Activated B cell treated with CpG ODN at 0.5 μM for 24 hours (primary cell): ENCODE results near the gene CPPED1. TPM values are rescaled to one million over a fixed set of nuclear protein-coding genes. Genes with fewer than 3 reads are reported as not detected.
"Not testable (repeated sequence)": the region's sequence is repeated elsewhere in the genome, so short reads cannot be mapped to it uniquely, and the experiment has no call there.

Experiments used
- ATAC-seq: fragments of 200-7000 bp; cut with Tn5 transposase; one replicate; pipeline ENCODE4 v1.10.0; 2021; ENCODE audit warnings: low read depth, mild to moderate bottlenecking, moderate library complexity
- CTCF ChIA-PET: fragments of 350-600 bp; sonication (Branson Sonifier 250); formaldehyde crosslinking; loops from one replicate; lab custom pipeline; 2021; ENCODE audit warnings: antibody characterized with exemption; lab: Charles Lee
- POLR2A ChIA-PET: fragments of 350-600 bp; sonication (Branson Sonifier 250); formaldehyde crosslinking; loops from one replicate; lab custom pipeline; 2021; ENCODE audit warnings: antibody characterized with exemption; lab: Charles Lee
- DNase-seq: peaks from one replicate; pipeline ENCODE4 v3.0.0; 2022
- H3K27ac Mint-ChIP-seq: one replicate; pipeline ENCODE4 v1.8.0; 2020; ENCODE audit warnings: mixed read lengths
- H3K27me3 Mint-ChIP-seq: one replicate; pipeline ENCODE4 v1.8.0; 2021; ENCODE audit warnings: mixed read lengths
- H3K36me3 Mint-ChIP-seq: one replicate; pipeline ENCODE4 v1.8.0; 2021; ENCODE audit warnings: low read depth, mixed read lengths
- H3K4me1 Mint-ChIP-seq: one replicate; pipeline ENCODE4 v1.8.0; 2021; ENCODE audit warnings: mixed read lengths
- H3K4me3 Mint-ChIP-seq: one replicate; pipeline ENCODE4 v1.8.0; 2020; ENCODE audit warnings: mild to moderate bottlenecking, mixed read lengths
- H3K9me3 Mint-ChIP-seq: one replicate; pipeline ENCODE4 v1.8.0; 2020; ENCODE audit warnings: mixed read lengths
- CTCF ChIP-seq: fragments of 200-600 bp; IDR thresholded peaks from one replicate; pipeline ENCODE4 v1.8.0; 2022; ENCODE audit warnings: antibody characterized with exemption, mild to moderate bottlenecking
- intact Hi-C: fragments of 100-400 bp; cut with micrococcal nuclease; formaldehyde crosslinking; loops from one replicate; pipeline ENCODE4 v1.15.1; 2024
- total RNA-seq: library from RNA; stranded (reverse); gene quantifications from 2 replicates; pipeline ENCODE4 v1.2.3, GENCODE V29; 2022

The CPPED1 gene
- total RNA-seq, 1 donor from 2014 or later, result 14.1 TPM

DNA sequence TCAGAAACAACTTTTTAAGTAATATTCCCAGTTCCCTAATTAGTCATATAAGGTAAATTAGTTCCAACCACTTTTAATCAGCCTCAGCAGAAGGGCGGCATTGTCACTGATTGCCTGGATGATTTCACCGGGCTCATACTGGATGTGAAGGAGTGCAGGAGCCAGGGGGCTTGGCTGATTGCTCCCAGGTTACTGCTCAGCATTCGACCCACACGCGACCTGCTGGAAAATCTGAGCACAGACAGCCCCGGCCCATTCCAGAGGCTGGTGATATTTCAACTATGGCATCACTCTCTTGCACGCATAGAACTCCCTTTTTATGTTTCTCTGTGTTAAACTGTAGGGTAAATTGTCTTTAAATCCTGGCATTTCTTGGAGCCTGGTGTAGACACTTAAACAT is 34.2 kb downstream of the CPPED1 start:
- ChIA-PET POLR2A (no interaction called here), CTCF (no interaction called here)
- intact Hi-C loops, result no loop called here
- H3K27ac Mint-ChIP-seq, result no peak overlapping the region
- H3K27me3 Mint-ChIP-seq, result no peaks in the 10 kb centered on the region
- no peak overlapping the region for H3K4me3 Mint-ChIP-seq
- DNase-seq (no peak), ATAC-seq (no peak)
- TF ChIP-seq CTCF, result no peak
- H3K36me3 Mint-ChIP-seq, result peaks cover 14% of the 10 kb centered on the region
- no peaks in the 10 kb centered on the region for H3K4me1 Mint-ChIP-seq
- H3K9me3 Mint-ChIP-seq, result no peaks in the 10 kb centered on the region

DNA sequence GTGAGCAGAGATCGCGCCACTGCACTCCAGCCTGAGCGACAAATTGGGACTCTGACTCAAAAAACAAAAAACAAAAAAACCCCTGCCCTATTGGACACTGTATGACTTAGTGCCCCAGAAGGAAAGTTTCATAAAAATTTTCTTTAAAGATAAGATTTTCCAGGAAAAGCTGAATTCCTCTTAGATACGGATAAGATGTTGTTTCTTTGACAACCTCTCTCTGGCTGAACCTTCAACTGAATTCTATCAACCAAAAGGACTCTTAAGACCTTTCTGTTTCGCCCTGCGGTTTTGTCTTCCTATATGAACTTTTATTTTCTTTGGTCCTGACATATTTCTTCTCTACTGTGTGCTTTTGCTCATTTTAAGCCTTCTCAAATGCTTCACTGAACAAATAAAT is 35.8 kb downstream of the CPPED1 start:
- Mint-ChIP-seq H3K27ac (no peak overlapping the region), H3K27me3 (no peaks in the 10 kb centered on the region), H3K36me3 (peaks cover 12% of the 10 kb centered on the region), H3K4me3 (no peak overlapping the region), H3K4me1 (no peaks in the 10 kb centered on the region), H3K9me3 (no peaks in the 10 kb centered on the region)
- DNase-seq (no peak), ATAC-seq (no peak)
- intact Hi-C loops, result no loop called here
- TF ChIP-seq CTCF, result no peak
- ChIA-PET CTCF (no interaction called here), POLR2A (no interaction called here)

DNA sequence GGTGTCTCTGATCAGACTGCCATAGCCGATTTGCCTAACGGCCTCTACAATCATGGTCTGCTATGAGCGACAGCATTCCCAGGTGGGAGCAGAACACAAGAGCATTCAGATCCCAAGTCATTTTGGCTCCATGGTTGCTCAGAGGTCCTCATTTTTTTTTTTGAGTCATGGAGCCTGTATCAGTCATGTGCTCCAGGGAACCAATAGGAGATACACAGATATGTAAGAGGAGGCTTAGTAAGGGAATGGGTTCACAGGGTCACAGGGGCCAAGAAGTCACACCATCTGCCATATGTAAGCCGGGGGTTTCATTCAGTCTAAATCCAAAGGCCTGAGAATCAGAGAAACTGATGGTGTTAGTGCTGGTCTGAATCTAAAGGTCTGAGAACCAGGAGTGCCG is 36.8 kb downstream of the CPPED1 start:
- no peak overlapping the region for H3K4me3 Mint-ChIP-seq
- intact Hi-C loops, result no loop called here
- no peaks in the 10 kb centered on the region for H3K27me3 Mint-ChIP-seq
- H3K36me3 Mint-ChIP-seq, result peaks cover 12% of the 10 kb centered on the region
- H3K27ac Mint-ChIP-seq, result no peak overlapping the region
- H3K9me3 Mint-ChIP-seq, result no peaks in the 10 kb centered on the region
- ATAC-seq (no peak), DNase-seq (no peak)
- POLR2A ChIA-PET, result no interaction called here
- TF ChIP-seq CTCF, result no peak
- H3K4me1 Mint-ChIP-seq, result no peaks in the 10 kb centered on the region
- CTCF ChIA-PET, result no interaction called here

DNA sequence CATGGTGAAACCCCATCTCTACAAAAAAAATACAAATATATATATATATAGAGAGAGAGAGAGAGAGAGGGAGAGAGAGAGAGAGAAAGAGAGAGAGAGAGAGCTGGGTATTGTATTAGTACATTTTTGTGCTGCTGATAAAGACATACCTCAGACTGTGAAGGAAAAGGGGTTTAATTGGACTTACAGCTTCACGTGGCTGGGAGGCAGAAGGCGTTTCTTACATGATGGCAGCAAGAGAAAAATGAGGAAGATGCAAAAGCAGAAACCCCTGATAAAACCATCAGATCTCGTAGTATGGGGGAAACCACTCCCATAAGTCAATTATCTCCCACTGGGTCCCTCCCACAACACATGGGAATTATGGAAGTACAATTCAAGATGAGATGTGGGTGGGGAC is 37.5 kb downstream of the CPPED1 start:
- POLR2A ChIA-PET, intact Hi-C loops, H3K27me3 Mint-ChIP-seq, ATAC-seq, H3K9me3 Mint-ChIP-seq, CTCF ChIA-PET, DNase-seq, H3K4me3 Mint-ChIP-seq, H3K4me1 Mint-ChIP-seq, H3K27ac Mint-ChIP-seq: not testable (repeated sequence)
- peaks cover 12% of the 10 kb centered on the region for H3K36me3 Mint-ChIP-seq

- DNase-seq, result no peak
- Mint-ChIP-seq H3K4me1 (peaks cover 4% of the 10 kb centered on the region), H3K9me3 (no peaks in the 10 kb centered on the region), H3K27me3 (no peaks in the 10 kb centered on the region), H3K4me3 (no peak overlapping the region), H3K36me3 (peaks cover 6% of the 10 kb centered on the region), H3K27ac (no peak overlapping the region)
- ATAC-seq, result no peak
- CTCF ChIA-PET, result no interaction called here
- TF ChIP-seq CTCF, result no peak
- intact Hi-C loops, result no loop called here
- POLR2A ChIA-PET, result no interaction called here
These were observed 38.7 kb downstream of the CPPED1 start for GRCh38 chr16:12764813-12765488.

GRCh38 chr16:12763517-12763916 is 40.2 kb downstream of the CPPED1 start:
- no peaks in the 10 kb centered on the region for H3K9me3 Mint-ChIP-seq
- intact Hi-C loops, result no loop called here
- ATAC-seq (no peak), DNase-seq (no peak)
- H3K27ac Mint-ChIP-seq, result no peak overlapping the region
- H3K4me3 Mint-ChIP-seq, result no peak overlapping the region
- peaks cover 8% of the 10 kb centered on the region for H3K36me3 Mint-ChIP-seq
- ChIA-PET CTCF (no interaction called here), POLR2A (no interaction called here)
- TF ChIP-seq CTCF, result no peak
- no peaks in the 10 kb centered on the region for H3K27me3 Mint-ChIP-seq
- peaks cover 11% of the 10 kb centered on the region for H3K4me1 Mint-ChIP-seq
